A549 (cell line): ENCODE data around the gene BCL2L15. TPM values are rescaled to one million over a fixed set of nuclear protein-coding genes. Genes with fewer than 3 reads are reported as not detected.

ENCODE experiments used
- ATAC-seq, 2 experiments: fragments of 200-7000 bp in 1 of 2; fragments of >200 bp in 1 of 2; cut with Nextera tagmentation in 1 of 2; cut with Tn5 transposase in 1 of 2; 3 replicates each; pipeline versions ENCODE4 v1.8.0 to v1.9.1; 2018 to 2020; ENCODE audit warnings: mild to moderate bottlenecking in 1 of 2, moderate library complexity in 1 of 2
- CTCF ChIA-PET: fragments of 300-600 bp; sonication (Branson Sonifier 250); formaldehyde crosslinking; extraction: SDS; loops from one replicate; lab custom pipeline; 2021; ENCODE audit warnings: antibody characterized with exemption, inconsistent platforms; lab: Yijun Ruan, JAX
- POLR2A ChIA-PET: fragments of 350-600 bp; formaldehyde crosslinking; extraction: SDS; loops from one replicate; lab custom pipeline; 2021; ENCODE audit warnings: antibody characterized with exemption, inconsistent platforms; lab: Yijun Ruan, JAX
- DNase-seq, 2 experiments: peaks; one replicate each; pipeline versions ENCODE4 v3.0.0 to v3.0.0-alpha.2; 2011 to 2016; ENCODE audit warnings: low read depth in 1 of 2, low spot score in 1 of 2
- FAIRE-seq: peaks from 2 replicates; lab custom pipeline; 2011; peaks lifted over from hg19 to GRCh38; lab: Jason Lieb, UNC
- H3K27ac ChIP-seq, 2 experiments: fragments of >200 bp; sonication (Bioruptor Twin); formaldehyde crosslinking; 3 replicates each; pipeline ENCODE4 v1.5.1; 2016 to 2017
- H3K4me1 ChIP-seq: fragments of >200 bp; sonication (Bioruptor Twin); formaldehyde crosslinking; 3 replicates; pipeline ENCODE4 v1.6.1; 2016
- H3K4me2 ChIP-seq: fragments of >200 bp; sonication (Bioruptor Twin); formaldehyde crosslinking; 3 replicates; pipeline ENCODE4 v1.6.1; 2016
- H3K4me3 ChIP-seq: fragments of >200 bp; sonication (Bioruptor Twin); formaldehyde crosslinking; 3 replicates; pipeline ENCODE4 v1.5.1; 2016
- H3K9me3 ChIP-seq: fragments of >200 bp; sonication (Bioruptor Twin); formaldehyde crosslinking; 3 replicates; pipeline ENCODE4 v1.6.1; 2016
- CBX8 ChIP-seq: fragments of 200-600 bp; sonication (generic); IDR thresholded peaks from 2 replicates; pipeline ENCODE4 v1.6.1; 2016
- CHD2 ChIP-seq: fragments of 150-350 bp; IDR thresholded peaks from 2 replicates; pipeline ENCODE4 v1.6.1; 2014; ENCODE audit warnings: low read length; ENCODE audit not compliant: partially characterized antibody
- E2F6 ChIP-seq: IDR thresholded peaks from 2 replicates; pipeline ENCODE4 v1.6.1; 2012; ENCODE audit warnings: low read depth, borderline replicate concordance
- EHF ChIP-seq: fragments of 250-450 bp; sonication (Bioruptor Pico); IDR thresholded peaks from 2 replicates; pipeline ENCODE4 v1.5.0; 2020; ENCODE audit warnings: mild to moderate bottlenecking
- ELK1 ChIP-seq: fragments of 150-350 bp; IDR thresholded peaks from 2 replicates; pipeline ENCODE4 v1.6.1; 2014; ENCODE audit warnings: low read depth, mild to moderate bottlenecking, low read length
- EP300 ChIP-seq, 2 experiments: fragments of >200 bp; sonication (Bioruptor Twin); formaldehyde crosslinking; IDR thresholded peaks; 2 replicates in 1 of 2; 3 replicates in 1 of 2; pipeline ENCODE4 v1.6.1; 2016 to 2017
- FOSB ChIP-seq: fragments of 250-450 bp; sonication (Bioruptor Pico); IDR thresholded peaks from 2 replicates; pipeline ENCODE4 v1.5.0; 2020; ENCODE audit warnings: mild to moderate bottlenecking, moderate library complexity
- GATA3 ChIP-seq: IDR thresholded peaks from 2 replicates; pipeline ENCODE4 v1.6.1; 2012; ENCODE audit warnings: borderline replicate concordance
- HMGXB4 ChIP-seq: fragments of 250-450 bp; sonication (Bioruptor Pico); IDR thresholded peaks from 2 replicates; pipeline ENCODE4 v1.5.0; 2021; ENCODE audit warnings: mild to moderate bottlenecking, moderate library complexity, borderline replicate concordance
- HOXB13 ChIP-seq: fragments of 250-450 bp; sonication (Bioruptor Pico); IDR thresholded peaks from 2 replicates; pipeline ENCODE4 v1.5.0; 2020; ENCODE audit warnings: low read depth, mild to moderate bottlenecking, moderate library complexity
- HOXB5 ChIP-seq: fragments of 250-450 bp; sonication (Bioruptor Pico); IDR thresholded peaks from 2 replicates; pipeline ENCODE4 v1.5.0; 2020; ENCODE audit warnings: mild to moderate bottlenecking, moderate library complexity
- JUNB ChIP-seq: fragments of >200 bp; sonication (Bioruptor Twin); formaldehyde crosslinking; IDR thresholded peaks from 2 replicates; pipeline ENCODE4 v1.6.1; 2016
- KDM1A ChIP-seq: fragments of 200-600 bp; sonication (generic); IDR thresholded peaks from 2 replicates; pipeline ENCODE4 v1.6.1; 2016; ENCODE audit warnings: low read depth, mild to moderate bottlenecking
- NR3C1 ChIP-seq: fragments of >200 bp; sonication (Bioruptor Twin); formaldehyde crosslinking; IDR thresholded peaks from 3 replicates; pipeline ENCODE4 v1.6.1; 2017
- PHF8 ChIP-seq: fragments of 200-600 bp; sonication (generic); IDR thresholded peaks from 2 replicates; pipeline ENCODE4 v1.6.1; 2016; ENCODE audit warnings: low read depth, mild to moderate bottlenecking, antibody characterized with exemption, moderate library complexity, borderline replicate concordance
- POLR2A ChIP-seq: IDR thresholded peaks from 2 replicates; pipeline ENCODE4 v1.6.1; 2012; ENCODE audit warnings: mild to moderate bottlenecking, low read length
- RAD21 ChIP-seq, 2 experiments: fragments of >200 bp in 1 of 2; sonication (Bioruptor Twin) in 1 of 2; formaldehyde crosslinking in 1 of 2; IDR thresholded peaks in 1 of 2; conservative IDR thresholded peaks in 1 of 2; 2 replicates in 1 of 2; 3 replicates in 1 of 2; pipeline ENCODE4 v1.6.1; 2012 to 2018; ENCODE audit warnings: inconsistent platforms in 1 of 2
- REST ChIP-seq: fragments of 200-600 bp; sonication (generic); IDR thresholded peaks from 2 replicates; pipeline ENCODE4 v1.6.1; 2016; ENCODE audit warnings: antibody characterized with exemption, mild to moderate bottlenecking, moderate library complexity
- RNF2 ChIP-seq: fragments of 200-600 bp; sonication (generic); IDR thresholded peaks from 2 replicates; pipeline ENCODE4 v1.6.1; 2016; ENCODE audit warnings: low read depth, mild to moderate bottlenecking, antibody characterized with exemption, moderate library complexity, borderline replicate concordance
- SMC3 ChIP-seq: fragments of >200 bp; sonication (Bioruptor Twin); formaldehyde crosslinking; IDR thresholded peaks from 3 replicates; pipeline ENCODE4 v1.6.1; 2018; ENCODE audit warnings: inconsistent platforms
- SREBF2 ChIP-seq: fragments of 450-650 bp; IDR thresholded peaks from 2 replicates; pipeline ENCODE4 v1.6.1; 2014; ENCODE audit warnings: mild to moderate bottlenecking, moderate library complexity
- ZNF302 ChIP-seq: fragments of 250-450 bp; sonication (Bioruptor Pico); IDR thresholded peaks from 2 replicates; pipeline ENCODE4 v1.9.0; 2021; ENCODE audit warnings: inconsistent platforms, mild to moderate bottlenecking, moderate library complexity
- ZSCAN20 ChIP-seq: fragments of 250-450 bp; sonication (Bioruptor Pico); IDR thresholded peaks from 2 replicates; pipeline ENCODE4 v1.8.0; 2022; ENCODE audit warnings: mild to moderate bottlenecking, moderate library complexity
- WGBS: methylation state at CpG from one replicate; pipeline ENCODE4 v1.1.6; 2017; ENCODE audit errors: missing lambda C conversion rate; 5-methylcytosine and 5-hydroxymethylcytosine counted together
- polyA plus RNA-seq, 4 experiments: library from polyadenylated mRNA; depleted of rRNA in 3 of 4; stranded (reverse); fragments of >200 nt; fragmentation: RNase III in 1 of 4; extraction: RNeasy Plus Mini Kit Qiagen cat#74134 plus additional on column Dnase treatment in 1 of 4; gene quantifications; 2 replicates in 3 of 4; 3 replicates in 1 of 4; pipeline ENCODE4 v1.2.3, GENCODE V29; 2011 to 2017

The BCL2L15 gene
- polyA plus RNA-seq, 2 of the 4 experiments (the other 2 are of a cell fraction), result 2.1 to 2.3 TPM

- ChIA-PET POLR2A (no interaction called here), CTCF (interaction anchor here (1.0 kb wide), 1 partner anchor 14 kb away, joined by 3 read pairs; no protein-coding TSS in a partner anchor)
- no peak overlapping the region for H3K27ac ChIP-seq
- no peak for TF ChIP-seq JUNB
- TF ChIP-seq HOXB13, result no peak
- TF ChIP-seq SMC3, result no peak
- TF ChIP-seq HOXB5 (CRISPR knock-in tag), result no peak
- no peak for TF ChIP-seq NR3C1
- no peak for TF ChIP-seq SREBF2
- no peak for TF ChIP-seq CBX8
- TF ChIP-seq EHF, result no peak
- no peak for TF ChIP-seq REST
- TF ChIP-seq EP300 (IDR thresholded peaks at IDR 0.05), result no peak
- TF ChIP-seq E2F6, result no peak
- H3K4me1 ChIP-seq, result peaks cover 8% of the 10 kb centered on the region; the same call in 1 of the 3 replicates
- H3K9me3 ChIP-seq, result no peaks in the 10 kb centered on the region
- H3K4me3 ChIP-seq, result no peak overlapping the region
- 0 out of 3 replicates have a peak overlapping the region, but pooled peaks have one; percentile 20 for H3K4me2 ChIP-seq
- ATAC-seq (no peak), DNase-seq (no peak), FAIRE-seq (no peak)
- WGBS, result 56% methylated on average over 3 of the region's 3 CpGs
These were observed 26.5 kb downstream of the BCL2L15 start for GRCh38 chr1:113860891-113861290.

- FAIRE-seq (no peak), ATAC-seq (no peak), DNase-seq (no peak)
- Histone ChIP-seq H3K27ac (no peak overlapping the region), H3K9me3 (no peaks in the 10 kb centered on the region), H3K4me1 (peaks cover 8% of the 10 kb centered on the region; the same call in 1 of the 3 replicates), H3K4me2 (no peak overlapping the region), H3K4me3 (no peak overlapping the region)
- ChIA-PET CTCF (interaction anchor here (1.0 kb wide), 1 partner anchor 15 kb away, joined by 3 read pairs; no protein-coding TSS in a partner anchor), POLR2A (no interaction called here)
- 79% methylated on average over 3 of the region's 3 CpGs for WGBS
- no peak for TF ChIP-seq ZSCAN20
- TF ChIP-seq PHF8, result no peak
- no peak for TF ChIP-seq RNF2
- no peak for TF ChIP-seq KDM1A
- no peak for TF ChIP-seq ZNF302 (CRISPR knock-in tag)
- no peak for TF ChIP-seq ELK1
- no peak for TF ChIP-seq CHD2
- no peak for TF ChIP-seq E2F6
- TF ChIP-seq HMGXB4, result no peak
- TF ChIP-seq REST, result no peak
- no peak for TF ChIP-seq EHF
- TF ChIP-seq FOSB (CRISPR knock-in tag), result no peak
- no peak for TF ChIP-seq POLR2A
- no peak for TF ChIP-seq GATA3
- no peak for TF ChIP-seq HOXB5 (CRISPR knock-in tag)
- TF ChIP-seq RAD21 (conservative IDR thresholded peaks at IDR 0.05 in 1 of 2, IDR thresholded peaks at IDR 0.05 in 1 of 2), result no peak
These were observed 27.8 kb downstream of the BCL2L15 start for GRCh38 chr1:113859478-113860175.
